K562 (cell line): ENCODE results near the gene VNN1. TPM values are rescaled to one million over a fixed set of nuclear protein-coding genes. Genes with fewer than 3 reads are reported as not detected.
"Not testable (repeated sequence)": the region's sequence is repeated elsewhere in the genome, so short reads cannot be mapped to it uniquely, and the experiment has no call there.

Experiments
- ATAC-seq: fragments of 200-7000 bp; cut with Tn5 transposase; 3 replicates; pipeline ENCODE4 v1.9.1; 2020; ENCODE audit warnings: moderate library complexity
- BruUV-seq: library from RNA; stranded (reverse); fragments of 400-500 nt; replicated peaks from 2 replicates; lab custom pipeline; 2021; lab: Mats Ljungman, UMichigan
- CTCF ChIA-PET: fragments of 300-600 bp; formaldehyde crosslinking; extraction: SDS; loops from one replicate; lab custom pipeline; 2021; ENCODE audit warnings: low intra/inter-chr PET ratio; lab: Yijun Ruan, JAX
- POLR2A ChIA-PET: fragments of 300-600, 350-650 bp; sonication (Branson Sonifier 250); formaldehyde crosslinking; extraction: SDS; loops from one replicate; lab custom pipeline; 2021; ENCODE audit warnings: antibody characterized with exemption, inconsistent platforms; lab: Yijun Ruan, JAX
- DNase-seq, 4 experiments: peaks; one replicate each; pipeline versions ENCODE4 v3.0.0 to v3.0.0-alpha.2; 2011 to 2018; ENCODE audit warnings: low spot score in 3 of 4, mixed read lengths in 3 of 4; ENCODE audit errors: extremely low read depth in 1 of 4
- FAIRE-seq: peaks from 2 replicates; lab custom pipeline; 2011; peaks lifted over from hg19 to GRCh38; lab: Jason Lieb, UNC
- H2AFZ ChIP-seq: 2 replicates; pipeline ENCODE4 v1.6.0; 2011; ENCODE audit warnings: low read depth, low read length, control low read depth, inconsistent platforms
- H3K27ac ChIP-seq: fragments of 200-600 bp; 3 replicates; pipeline ENCODE4 v1.8.0; 2011; ENCODE audit warnings: low read depth, mild to moderate bottlenecking, control low read depth, inconsistent platforms, low read length, moderate library complexity, mixed read lengths; ENCODE audit errors: extremely low read depth
- H3K27me3 ChIP-seq, 2 experiments: fragments of 300-600 bp in 1 of 2; 2 replicates in 1 of 2; 3 replicates in 1 of 2; pipeline versions ENCODE4 v1.6.0 to v1.8.0; 2011; ENCODE audit warnings: inconsistent platforms in 2 of 2, low read length in 2 of 2, mild to moderate bottlenecking in 1 of 2, mixed read lengths in 1 of 2, moderate library complexity in 1 of 2; ENCODE audit not compliant: control insufficient read depth in 2 of 2, insufficient read depth in 2 of 2
- H3K36me3 ChIP-seq: fragments of 300-600 bp; 3 replicates; pipeline ENCODE4 v1.8.0; 2011; ENCODE audit warnings: mild to moderate bottlenecking, low read length, inconsistent platforms; ENCODE audit not compliant: control insufficient read depth, insufficient read depth
- H3K4me1 ChIP-seq, 2 experiments: fragments of 200-600 bp in 1 of 2; replicated peaks in 1 of 2; 2 replicates in 1 of 2; 3 replicates in 1 of 2; pipeline versions ENCODE4 v1.5.1 to v1.8.0; 2011; ENCODE audit warnings: inconsistent platforms in 2 of 2, low read length in 2 of 2, mild to moderate bottlenecking in 1 of 2, mixed read lengths in 1 of 2, moderate library complexity in 1 of 2; ENCODE audit not compliant: control insufficient read depth in 2 of 2, insufficient read depth in 2 of 2
- H3K4me2 ChIP-seq: 2 replicates; pipeline ENCODE4 v1.6.1; 2011; ENCODE audit warnings: low read length, control low read depth, inconsistent platforms, mixed read lengths; ENCODE audit not compliant: insufficient read depth
- H3K4me3 ChIP-seq: fragments of 200-600 bp; sonication (generic), shearing (Covaris generic); 2 replicates; pipeline ENCODE4 v1.5.1; 2016; ENCODE audit warnings: control low read depth, inconsistent platforms
- H3K79me2 ChIP-seq: fragments of 200-600 bp; 3 replicates; pipeline ENCODE4 v1.8.0; 2011; ENCODE audit warnings: low read length, inconsistent platforms; ENCODE audit not compliant: control insufficient read depth, insufficient read depth
- H3K9ac ChIP-seq, 2 experiments: 2 replicates each; pipeline versions ENCODE4 v1.6.0 to v1.6.1; 2011; ENCODE audit warnings: low read depth in 2 of 2, low read length in 2 of 2, control low read depth in 1 of 2, inconsistent platforms in 1 of 2, mild to moderate bottlenecking in 1 of 2, mixed read lengths in 1 of 2; ENCODE audit not compliant: insufficient read depth in 1 of 2
- H3K9me1 ChIP-seq: one replicate; pipeline ENCODE4 v1.6.0; 2011; ENCODE audit warnings: inconsistent platforms, mild to moderate bottlenecking, low read length, moderate library complexity; ENCODE audit not compliant: control insufficient read depth, insufficient read depth
- H3K9me3 ChIP-seq: replicated peaks from 2 replicates; pipeline ENCODE4 v1.5.1; 2011; ENCODE audit warnings: low read depth, low read length, inconsistent platforms; ENCODE audit not compliant: control insufficient read depth, insufficient read depth
- H4K20me1 ChIP-seq: replicated peaks from 2 replicates; pipeline ENCODE4 v1.6.1; 2011; ENCODE audit warnings: low read length, inconsistent platforms, mixed read lengths; ENCODE audit not compliant: control insufficient read depth, insufficient read depth
- BCL6 ChIP-seq: fragments of 250-450 bp; sonication (Bioruptor Pico); IDR thresholded peaks from 2 replicates; pipeline ENCODE4 v1.4.0; 2020
- BCOR ChIP-seq: fragments of 450-650 bp; IDR thresholded peaks from 2 replicates; pipeline ENCODE4 v1.6.1; 2016
- DACH1 ChIP-seq: fragments of 450-650 bp; IDR thresholded peaks from 2 replicates; pipeline ENCODE4 v1.6.1; 2018; ENCODE audit not compliant: partially characterized antibody
- DIDO1 ChIP-seq: fragments of 450-650 bp; IDR thresholded peaks from 2 replicates; pipeline ENCODE4 v1.6.1; 2016; ENCODE audit warnings: low read depth, missing biosample characterization, missing genetic modification characterization
- FIP1L1 ChIP-seq: fragments of 200-400 bp; formaldehyde crosslinking; IDR thresholded peaks from 2 replicates; pipeline ENCODE4 v1.6.1; 2018; ENCODE audit warnings: mild to moderate bottlenecking, low read depth, low read length; ENCODE audit not compliant: poor library complexity, severe bottlenecking
- FUS ChIP-seq: fragments of 200-400 bp; formaldehyde crosslinking; optimal IDR thresholded peaks from 2 replicates; pipeline ENCODE3; 2017; ENCODE audit warnings: low read depth, low read length
- KLF6 ChIP-seq: fragments of 250-450 bp; sonication (Bioruptor Pico); IDR thresholded peaks from 2 replicates; pipeline ENCODE4 v1.4.0; 2020; ENCODE audit warnings: mild to moderate bottlenecking, moderate library complexity, borderline replicate concordance
- POLR2G ChIP-seq: fragments of 200-400 bp; formaldehyde crosslinking; IDR thresholded peaks from 2 replicates; pipeline ENCODE4 v1.6.1; 2017; ENCODE audit warnings: low read depth, mild to moderate bottlenecking, antibody characterized with exemption, low read length, moderate library complexity
- SNIP1 ChIP-seq: fragments of 450-650 bp; IDR thresholded peaks from 2 replicates; pipeline ENCODE4 v1.7.1; 2017; ENCODE audit warnings: low read depth, mild to moderate bottlenecking
- TGIF2 ChIP-seq: sonication (generic); formaldehyde crosslinking; IDR thresholded peaks from 2 replicates; pipeline ENCODE4 v1.8.1; 2022; ENCODE audit warnings: mild to moderate bottlenecking, missing genetic modification reagents, moderate library complexity
- THRAP3 ChIP-seq: fragments of 450-650 bp; IDR thresholded peaks from 2 replicates; pipeline ENCODE4 v1.6.1; 2016; ENCODE audit warnings: mild to moderate bottlenecking, inconsistent platforms, borderline replicate concordance
- ZNF507 ChIP-seq: conservative IDR thresholded peaks from 2 replicates; pipeline ENCODE4 v1.6.1; 2017; ENCODE audit warnings: missing genetic modification characterization, missing compliant biosample characterization
- ZNF57 ChIP-seq: fragments of 450-650 bp; formaldehyde crosslinking; IDR thresholded peaks from 2 replicates; pipeline ENCODE4 v1.4.0; 2020; ENCODE audit warnings: mild to moderate bottlenecking, moderate library complexity
- ZNF699 ChIP-seq: fragments of 250-450 bp; sonication (Bioruptor Pico); IDR thresholded peaks from 2 replicates; pipeline ENCODE4 v1.8.0; 2021; ENCODE audit warnings: mild to moderate bottlenecking, moderate library complexity; ENCODE audit not compliant: insufficient replicate concordance
- ZNF785 ChIP-seq: fragments of 250-450 bp; sonication (Bioruptor Pico); IDR thresholded peaks from 2 replicates; pipeline ENCODE4 v1.4.0; 2020; ENCODE audit warnings: mild to moderate bottlenecking
- whole genome bisulfite sequencing: fragments of 100-300 bp; shearing (Covaris generic); methylation state at CpG from one replicate; pipeline ENCODE4 v1.1.6; 2016; ENCODE audit warnings: low coverage, mixed read lengths; ENCODE audit not compliant: insufficient coverage; ENCODE audit errors: missing lambda C conversion rate; 5-methylcytosine and 5-hydroxymethylcytosine counted together
- in situ Hi-C: fragments of 300-500 bp; cut with MboI; formaldehyde crosslinking; loops from 4 replicates; pipeline ENCODE4 v1.15.0; 2018; ENCODE audit warnings: inconsistent platforms, mixed read lengths
- intact Hi-C: fragments of 100-400 bp; cut with micrococcal nuclease; formaldehyde crosslinking; loops from 2 replicates; pipeline ENCODE4 v1.14.2; 2022
- polyA plus RNA-seq, 8 experiments: library from polyadenylated mRNA; depleted of rRNA in 4 of 8; stranded (reverse) in 5 of 8; unstranded in 3 of 8; fragments of >200 nt; fragmentation: Nextera tagmentation in 2 of 8; fragmentation: Illumina TruSeq in 1 of 8; extraction: Ambion mirVana in 2 of 8; extraction: Trizol in 1 of 8; gene quantifications; 2 replicates each; pipeline versions ENCODE4 v1.2.1 to v1.2.3, GENCODE V29; 2011 to 2014; ENCODE audit warnings: inconsistent platforms in 1 of 8, missing spikeins in 1 of 8
- total RNA-seq, 7 experiments: library from RNA; depleted of rRNA in 6 of 7; stranded (reverse); fragments of >200 nt in 6 of 7; fragmentation: Illumina TruSeq in 2 of 7; extraction: Trizol in 2 of 7; gene quantifications; 2 replicates each; pipeline versions ENCODE4 v1.2.1 to v1.2.3, GENCODE V29; 2011 to 2021; ENCODE audit warnings: low replicate concordance in 1 of 7
- TF ChIP-seq, protein P1 (sequence below): fragments of 250-450 bp; sonication (Bioruptor Pico); IDR thresholded peaks from 2 replicates; pipeline ENCODE4 v1.9.0; 2021; ENCODE audit warnings: mild to moderate bottlenecking
- TF ChIP-seq, protein P2 (sequence below): sonication (generic); formaldehyde crosslinking; IDR thresholded peaks from 2 replicates; pipeline ENCODE4 v1.8.0; 2022; ENCODE audit warnings: missing genetic modification reagents, mild to moderate bottlenecking, borderline replicate concordance

Gene VNN1
- total and polyA plus RNA-seq, 9 of the 15 experiments (the other 6 are each of a cell fraction or from before 2014, with no cell fraction given): not detected

DNA sequence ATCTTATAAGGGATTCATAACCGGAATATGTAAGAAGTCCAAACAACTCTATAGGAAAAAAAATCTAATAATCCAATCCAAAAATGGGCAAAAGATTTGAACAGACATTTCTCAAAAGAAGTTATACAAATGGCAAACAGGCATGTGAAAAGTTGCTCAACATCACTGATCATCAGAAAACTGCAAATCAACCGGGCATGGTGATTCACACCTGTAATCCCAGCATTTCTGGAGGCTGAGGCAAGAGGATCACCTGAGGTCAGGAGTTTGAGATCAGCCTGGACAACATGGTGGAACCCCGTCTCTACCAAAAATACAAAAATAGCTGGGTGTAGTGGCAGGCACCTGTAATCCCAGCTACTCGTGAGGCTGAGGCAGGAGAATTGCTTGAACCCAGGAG, 7.1 kb downstream of the VNN1 start:
- H3K27ac ChIP-seq, H3K27me3 ChIP-seq, H3K9me1 ChIP-seq, BruUV-seq, POLR2A ChIA-PET, ATAC-seq, DNase-seq, H3K9me3 ChIP-seq, CTCF ChIA-PET, FAIRE-seq, H3K4me2 ChIP-seq, H2AFZ ChIP-seq, in situ Hi-C loops, intact Hi-C loops, H3K4me1 ChIP-seq, H3K36me3 ChIP-seq, H4K20me1 ChIP-seq, H3K79me2 ChIP-seq, H3K9ac ChIP-seq, H3K4me3 ChIP-seq: not testable (repeated sequence)
- 2% methylated on average over 4 of the region's 4 CpGs for WGBS

DNA sequence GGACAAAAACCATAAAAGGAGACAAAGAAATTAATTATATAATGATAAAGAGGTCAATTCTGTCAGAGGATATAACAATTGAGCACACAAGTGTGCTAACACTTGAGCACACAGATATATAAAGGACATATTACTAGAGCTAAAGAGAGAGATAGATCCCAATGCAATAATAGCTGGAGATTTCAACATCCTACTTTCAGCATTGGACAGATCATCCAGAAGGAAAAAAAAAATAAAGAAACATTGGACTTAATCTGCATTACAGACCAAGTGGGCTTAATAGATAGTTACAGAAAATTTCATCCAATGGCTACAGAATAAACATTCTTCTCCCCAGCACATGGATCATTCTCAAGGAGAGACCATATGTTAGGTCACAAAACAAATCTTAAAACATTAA, 9.9 kb downstream of the VNN1 start:
- H4K20me1 ChIP-seq: no peaks in the 10 kb centered on the region
- H3K79me2 ChIP-seq: no peaks in the 10 kb centered on the region
- ChIA-PET CTCF (no interaction called here), POLR2A (no interaction called here)
- H3K36me3 ChIP-seq: no peaks in the 10 kb centered on the region
- intact Hi-C loops (no loop called here), in situ Hi-C loops (no loop called here)
- H2AFZ ChIP-seq: no peak overlapping the region
- no TSS peak for BruUV-seq
- no peak overlapping the region for H3K9ac ChIP-seq
- no peak overlapping the region for H3K27ac ChIP-seq
- no peaks in the 10 kb centered on the region for H3K4me1 ChIP-seq
- H3K9me3 ChIP-seq: no peaks in the 10 kb centered on the region
- ATAC-seq (no peak), DNase-seq (no peak), FAIRE-seq (no peak)
- no peaks in the 10 kb centered on the region for H3K9me1 ChIP-seq
- no peaks in the 10 kb centered on the region for H3K27me3 ChIP-seq
- H3K4me2 ChIP-seq: no peak overlapping the region
- H3K4me3 ChIP-seq: no peak overlapping the region
- TF ChIP-seq DACH1: no peak
- TF ChIP-seq BCOR: no peak
- no peak for TF ChIP-seq DIDO1 (tag)
- no peak for TF ChIP-seq ZNF785 (CRISPR knock-in tag)
- TF ChIP-seq THRAP3: no peak
- no peak for TF ChIP-seq BCL6 (CRISPR knock-in tag)
- no peak for TF ChIP-seq POLR2G
- no peak for TF ChIP-seq ZNF57 (CRISPR knock-in tag)
- no peak for TF ChIP-seq KLF6 (CRISPR knock-in tag)
- no peak for TF ChIP-seq FUS
- no peak for TF ChIP-seq TGIF2 (CRISPR knock-in tag)
- TF ChIP-seq ZNF507 (tag): no peak
- TF ChIP-seq, protein P1, sequence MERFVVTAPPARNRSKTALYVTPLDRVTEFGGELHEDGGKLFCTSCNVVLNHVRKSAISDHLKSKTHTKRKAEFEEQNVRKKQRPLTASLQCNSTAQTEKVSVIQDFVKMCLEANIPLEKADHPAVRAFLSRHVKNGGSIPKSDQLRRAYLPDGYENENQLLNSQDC (CRISPR knock-in tag): no peak
- TF ChIP-seq SNIP1: no peak
- no peak for TF ChIP-seq FIP1L1
- TF ChIP-seq, protein P2, sequence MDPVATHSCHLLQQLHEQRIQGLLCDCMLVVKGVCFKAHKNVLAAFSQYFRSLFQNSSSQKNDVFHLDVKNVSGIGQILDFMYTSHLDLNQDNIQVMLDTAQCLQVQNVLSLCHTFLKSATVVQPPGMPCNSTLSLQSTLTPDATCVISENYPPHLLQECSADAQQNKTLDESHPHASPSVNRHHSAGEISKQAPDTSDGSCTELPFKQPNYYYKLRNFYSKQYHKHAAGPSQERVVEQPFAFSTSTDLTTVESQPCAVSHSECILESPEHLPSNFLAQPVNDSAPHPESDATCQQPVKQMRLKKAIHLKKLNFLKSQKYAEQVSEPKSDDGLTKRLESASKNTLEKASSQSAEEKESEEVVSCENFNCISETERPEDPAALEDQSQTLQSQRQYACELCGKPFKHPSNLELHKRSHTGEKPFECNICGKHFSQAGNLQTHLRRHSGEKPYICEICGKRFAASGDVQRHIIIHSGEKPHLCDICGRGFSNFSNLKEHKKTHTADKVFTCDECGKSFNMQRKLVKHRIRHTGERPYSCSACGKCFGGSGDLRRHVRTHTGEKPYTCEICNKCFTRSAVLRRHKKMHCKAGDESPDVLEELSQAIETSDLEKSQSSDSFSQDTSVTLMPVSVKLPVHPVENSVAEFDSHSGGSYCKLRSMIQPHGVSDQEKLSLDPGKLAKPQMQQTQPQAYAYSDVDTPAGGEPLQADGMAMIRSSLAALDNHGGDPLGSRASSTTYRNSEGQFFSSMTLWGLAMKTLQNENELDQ: no peak
- no peak for TF ChIP-seq ZNF699 (CRISPR knock-in tag)
